Esophagus muscularis mucosa (tissue), 4 donors: ENCODE measurements around the gene THSD4. TPM values are rescaled to one million over a fixed set of nuclear protein-coding genes. Genes with fewer than 3 reads are reported as not detected.

Source experiments
- DNase-seq: peaks from one replicate; pipeline ENCODE4 v3.0.0-alpha.2; 2017; ENCODE audit errors: extremely low spot score
- H3K27ac ChIP-seq, 4 donors: fragments of 200-600 bp; sonication (generic); replicated peaks in 1 of 4; 1 replicate in 3 of 4; 2 replicates in 1 of 4; pipeline ENCODE4 v1.5.1; 2016 to 2019; ENCODE audit warnings: mild to moderate bottlenecking in 1 of 4
- H3K27me3 ChIP-seq, 4 donors: fragments of 200-600 bp; sonication (generic); one replicate each; pipeline versions ENCODE4 v1.5.1 to v1.6.0; 2016 to 2019
- H3K36me3 ChIP-seq, 4 donors: fragments of 200-600 bp; sonication (generic); one replicate each; pipeline ENCODE4 v1.5.1; 2016 to 2019
- H3K4me1 ChIP-seq, 4 donors: fragments of 200-600 bp; sonication (generic); one replicate each; pipeline ENCODE4 v1.5.1; 2016 to 2019
- H3K4me3 ChIP-seq, 4 donors: fragments of 200-600 bp; sonication (generic); 1 replicate in 2 of 4; 2 replicates in 2 of 4; pipeline ENCODE4 v1.5.1; 2016 to 2019; ENCODE audit warnings: mild to moderate bottlenecking in 4 of 4, moderate library complexity in 1 of 4
- H3K9me3 ChIP-seq, 4 donors: fragments of 200-600 bp; sonication (generic); 1 replicate in 3 of 4; 2 replicates in 1 of 4; pipeline ENCODE4 v1.5.1; 2016 to 2019
- CTCF ChIP-seq, 3 experiments: fragments of 200-600 bp in 2 of 3; fragments of 450-650 bp in 1 of 3; sonication (generic) in 2 of 3; IDR thresholded peaks; one replicate each; pipeline ENCODE4 v1.5.1; 2017 to 2019; ENCODE audit warnings: antibody characterized with exemption in 3 of 3, mild to moderate bottlenecking in 2 of 3, moderate library complexity in 1 of 3
- EP300 ChIP-seq: sonication (generic); formaldehyde crosslinking; IDR thresholded peaks from one replicate; pipeline ENCODE4 v1.6.1; 2017; ENCODE audit warnings: antibody characterized with exemption
- POLR2A ChIP-seq: fragments of 450-650 bp; IDR thresholded peaks from one replicate; pipeline ENCODE4 v1.6.1; 2017; ENCODE audit warnings: antibody characterized with exemption, moderate library complexity, mild to moderate bottlenecking, low read depth
- POLR2AphosphoS5 ChIP-seq, 2 donors: sonication (generic); formaldehyde crosslinking; IDR thresholded peaks; one replicate each; pipeline ENCODE4 v1.6.1; 2017; ENCODE audit warnings: antibody characterized with exemption in 2 of 2
- WGBS: methylation state at CpG from one replicate; pipeline ENCODE4 v1.1.5; 2018; 5-methylcytosine and 5-hydroxymethylcytosine counted together
- intact Hi-C: fragments of 100-400 bp; cut with DNase I; formaldehyde crosslinking; loops from one replicate; pipeline ENCODE4 v1.15.1; 2023
- total RNA-seq, 4 donors: library from RNA; depleted of rRNA; stranded (reverse); fragments of >200 nt; gene quantifications; one replicate each; pipeline versions ENCODE4 v1.1.0 to v1.2.1, GENCODE V29; 2016

THSD4 gene
- total RNA-seq, 4 donors from 2014 or later, result 3.2 to 6.6 (median 5.6) TPM

GRCh38 chr15:71699977-71700376 is 584.7 kb downstream of the THSD4 start:
- Histone ChIP-seq H3K4me1 (peaks cover 0 to 3% (median 0%) of the 10 kb centered on the region in 4 donors), H3K27me3 (no peaks in the 10 kb centered on the region), H3K4me3 (no peak overlapping the region), H3K27ac (no peak overlapping the region), H3K36me3 (no peaks in the 10 kb centered on the region), H3K9me3 (no peaks in the 10 kb centered on the region)
- intact Hi-C loops, result no loop called here
- TF ChIP-seq EP300 (no peak), CTCF (IDR thresholded peaks at IDR 0.05) (no peak), POLR2AphosphoS5 (IDR thresholded peaks at IDR 0.05) (no peak), POLR2A (no peak)
- WGBS, result 85% methylated on average over 1 of the region's 1 CpG
- no peak for DNase-seq

- Histone ChIP-seq H3K27me3 (no peaks in the 10 kb centered on the region), H3K36me3 (no peaks in the 10 kb centered on the region), H3K27ac (no peak overlapping the region), H3K4me3 (no peak overlapping the region), H3K4me1 (peaks cover 0 to 8% (median 5%) of the 10 kb centered on the region in 4 donors), H3K9me3 (no peaks in the 10 kb centered on the region)
- intact Hi-C loops, result no loop called here
- WGBS, result 80% methylated on average over 3 of the region's 3 CpGs
- peak; percentile 21 for DNase-seq
- TF ChIP-seq POLR2AphosphoS5 (IDR thresholded peaks at IDR 0.05), result no peak
- TF ChIP-seq EP300, result no peak
- no peak for TF ChIP-seq CTCF (IDR thresholded peaks at IDR 0.05)
- no peak for TF ChIP-seq POLR2A
Observed at GRCh38 chr15:71701808-71702207, 586.5 kb downstream of the THSD4 start.

GRCh38 chr15:71702496-71702895 is 587.2 kb downstream of the THSD4 start:
- intact Hi-C loops, result no loop called here
- Histone ChIP-seq H3K27ac (no peak overlapping the region), H3K9me3 (no peaks in the 10 kb centered on the region), H3K27me3 (no peaks in the 10 kb centered on the region), H3K4me3 (no peak overlapping the region), H3K4me1 (peaks cover 0 to 14% (median 9%) of the 10 kb centered on the region in 4 donors), H3K36me3 (no peaks in the 10 kb centered on the region)
- TF ChIP-seq EP300, result no peak
- no peak for TF ChIP-seq CTCF (IDR thresholded peaks at IDR 0.05)
- TF ChIP-seq POLR2AphosphoS5 (IDR thresholded peaks at IDR 0.05), result no peak
- TF ChIP-seq POLR2A, result no peak
- peak; percentile 75 for DNase-seq
- WGBS, result 98% methylated on average over 2 of the region's 2 CpGs

- TF ChIP-seq POLR2A, result no peak
- no peak for TF ChIP-seq EP300
- no peak for TF ChIP-seq POLR2AphosphoS5 (IDR thresholded peaks at IDR 0.05)
- no peak for TF ChIP-seq CTCF (IDR thresholded peaks at IDR 0.05)
- H3K9me3 ChIP-seq, result no peaks in the 10 kb centered on the region
- DNase-seq, result peak; percentile 77
- H3K27me3 ChIP-seq, result no peaks in the 10 kb centered on the region
- 82% methylated on average over 6 of the region's 6 CpGs for WGBS
- no peak overlapping the region for H3K27ac ChIP-seq
- peaks cover 6 to 31% (median 20%) of the 10 kb centered on the region in 4 donors for H3K4me1 ChIP-seq
- H3K4me3 ChIP-seq, result no peak overlapping the region
- intact Hi-C loops, result no loop called here
- H3K36me3 ChIP-seq, result no peaks in the 10 kb centered on the region
Observed at GRCh38 chr15:71705151-71705550, 589.9 kb downstream of the THSD4 start.
